K562 (cell line): ENCODE results near the gene STIM1. TPM values are rescaled to one million over a fixed set of nuclear protein-coding genes. Genes with fewer than 3 reads are reported as not detected.

Source experiments
- ATAC-seq: fragments of 200-7000 bp; cut with Tn5 transposase; 3 replicates; pipeline ENCODE4 v1.9.1; 2020; ENCODE audit warnings: moderate library complexity
- BruUV-seq: library from RNA; stranded (reverse); fragments of 400-500 nt; replicated peaks from 2 replicates; lab custom pipeline; 2021; lab: Mats Ljungman, UMichigan
- CTCF ChIA-PET: fragments of 300-600 bp; formaldehyde crosslinking; extraction: SDS; loops from one replicate; lab custom pipeline; 2021; ENCODE audit warnings: low intra/inter-chr PET ratio; lab: Yijun Ruan, JAX
- POLR2A ChIA-PET: fragments of 300-600, 350-650 bp; sonication (Branson Sonifier 250); formaldehyde crosslinking; extraction: SDS; loops from one replicate; lab custom pipeline; 2021; ENCODE audit warnings: antibody characterized with exemption, inconsistent platforms; lab: Yijun Ruan, JAX
- DNase-seq, 4 experiments: peaks; one replicate each; pipeline versions ENCODE4 v3.0.0 to v3.0.0-alpha.2; 2011 to 2018; ENCODE audit warnings: low spot score in 3 of 4, mixed read lengths in 3 of 4; ENCODE audit errors: extremely low read depth in 1 of 4
- FAIRE-seq: peaks from 2 replicates; lab custom pipeline; 2011; peaks lifted over from hg19 to GRCh38; lab: Jason Lieb, UNC
- H2AFZ ChIP-seq: 2 replicates; pipeline ENCODE4 v1.6.0; 2011; ENCODE audit warnings: low read depth, low read length, control low read depth, inconsistent platforms
- H3K27ac ChIP-seq: fragments of 200-600 bp; 3 replicates; pipeline ENCODE4 v1.8.0; 2011; ENCODE audit warnings: low read depth, mild to moderate bottlenecking, control low read depth, inconsistent platforms, low read length, moderate library complexity, mixed read lengths; ENCODE audit errors: extremely low read depth
- H3K27me3 ChIP-seq, 2 experiments: fragments of 300-600 bp in 1 of 2; 2 replicates in 1 of 2; 3 replicates in 1 of 2; pipeline versions ENCODE4 v1.6.0 to v1.8.0; 2011; ENCODE audit warnings: inconsistent platforms in 2 of 2, low read length in 2 of 2, mild to moderate bottlenecking in 1 of 2, mixed read lengths in 1 of 2, moderate library complexity in 1 of 2; ENCODE audit not compliant: control insufficient read depth in 2 of 2, insufficient read depth in 2 of 2
- H3K36me3 ChIP-seq: fragments of 300-600 bp; 3 replicates; pipeline ENCODE4 v1.8.0; 2011; ENCODE audit warnings: mild to moderate bottlenecking, low read length, inconsistent platforms; ENCODE audit not compliant: control insufficient read depth, insufficient read depth
- H3K4me1 ChIP-seq, 2 experiments: fragments of 200-600 bp in 1 of 2; replicated peaks in 1 of 2; 2 replicates in 1 of 2; 3 replicates in 1 of 2; pipeline versions ENCODE4 v1.5.1 to v1.8.0; 2011; ENCODE audit warnings: inconsistent platforms in 2 of 2, low read length in 2 of 2, mild to moderate bottlenecking in 1 of 2, mixed read lengths in 1 of 2, moderate library complexity in 1 of 2; ENCODE audit not compliant: control insufficient read depth in 2 of 2, insufficient read depth in 2 of 2
- H3K4me2 ChIP-seq: 2 replicates; pipeline ENCODE4 v1.6.1; 2011; ENCODE audit warnings: low read length, control low read depth, inconsistent platforms, mixed read lengths; ENCODE audit not compliant: insufficient read depth
- H3K4me3 ChIP-seq: fragments of 200-600 bp; sonication (generic), shearing (Covaris generic); 2 replicates; pipeline ENCODE4 v1.5.1; 2016; ENCODE audit warnings: control low read depth, inconsistent platforms
- H3K79me2 ChIP-seq: fragments of 200-600 bp; 3 replicates; pipeline ENCODE4 v1.8.0; 2011; ENCODE audit warnings: low read length, inconsistent platforms; ENCODE audit not compliant: control insufficient read depth, insufficient read depth
- H3K9ac ChIP-seq, 2 experiments: 2 replicates each; pipeline versions ENCODE4 v1.6.0 to v1.6.1; 2011; ENCODE audit warnings: low read depth in 2 of 2, low read length in 2 of 2, control low read depth in 1 of 2, inconsistent platforms in 1 of 2, mild to moderate bottlenecking in 1 of 2, mixed read lengths in 1 of 2; ENCODE audit not compliant: insufficient read depth in 1 of 2
- H3K9me1 ChIP-seq: one replicate; pipeline ENCODE4 v1.6.0; 2011; ENCODE audit warnings: inconsistent platforms, mild to moderate bottlenecking, low read length, moderate library complexity; ENCODE audit not compliant: control insufficient read depth, insufficient read depth
- H3K9me3 ChIP-seq: replicated peaks from 2 replicates; pipeline ENCODE4 v1.5.1; 2011; ENCODE audit warnings: low read depth, low read length, inconsistent platforms; ENCODE audit not compliant: control insufficient read depth, insufficient read depth
- H4K20me1 ChIP-seq: replicated peaks from 2 replicates; pipeline ENCODE4 v1.6.1; 2011; ENCODE audit warnings: low read length, inconsistent platforms, mixed read lengths; ENCODE audit not compliant: control insufficient read depth, insufficient read depth
- ARID2 ChIP-seq: fragments of 450-650 bp; IDR thresholded peaks from 2 replicates; pipeline ENCODE4 v1.6.1; 2017; ENCODE audit warnings: antibody characterized with exemption, mild to moderate bottlenecking
- DEAF1 ChIP-seq: fragments of 450-650 bp; formaldehyde crosslinking; IDR thresholded peaks from 2 replicates; pipeline ENCODE4 v1.4.0; 2020; ENCODE audit warnings: mild to moderate bottlenecking, moderate library complexity
- FOXA1 ChIP-seq: fragments of 450-650 bp; IDR thresholded peaks from 2 replicates; pipeline ENCODE4 v1.6.1; 2016; ENCODE audit warnings: mild to moderate bottlenecking, borderline replicate concordance
- LCOR ChIP-seq: sonication (generic); formaldehyde crosslinking; IDR thresholded peaks from 2 replicates; pipeline ENCODE4 v1.8.0; 2022; ENCODE audit warnings: mild to moderate bottlenecking, missing genetic modification reagents
- MAFG ChIP-seq: fragments of 450-650 bp; conservative IDR thresholded peaks from 2 replicates; pipeline ENCODE4 v1.6.1; 2016; ENCODE audit warnings: missing genetic modification characterization, missing compliant biosample characterization
- MAX ChIP-seq: sonication (generic); formaldehyde crosslinking; IDR thresholded peaks from 2 replicates; pipeline ENCODE4 v1.9.0; 2022; ENCODE audit warnings: mild to moderate bottlenecking, missing genetic modification reagents
- PRDM10 ChIP-seq: fragments of 450-650 bp; IDR thresholded peaks from 2 replicates; pipeline ENCODE4 v1.6.1; 2018; ENCODE audit not compliant: partially characterized antibody
- SIN3B ChIP-seq: fragments of 450-650 bp; IDR thresholded peaks from 2 replicates; pipeline ENCODE4 v1.6.1; 2017; ENCODE audit warnings: low read depth, mild to moderate bottlenecking, moderate library complexity
- STAG1 ChIP-seq: sonication (generic); formaldehyde crosslinking; IDR thresholded peaks from 2 replicates; pipeline ENCODE4 v1.5.0; 2020; ENCODE audit warnings: missing genetic modification reagents, borderline replicate concordance
- ZNF77 ChIP-seq: fragments of 250-450 bp; sonication (Bioruptor Pico); IDR thresholded peaks from 2 replicates; pipeline ENCODE4 v1.5.0; 2020
- WGBS: fragments of 100-300 bp; shearing (Covaris generic); methylation state at CpG from one replicate; pipeline ENCODE4 v1.1.6; 2016; ENCODE audit warnings: low coverage, mixed read lengths; ENCODE audit not compliant: insufficient coverage; ENCODE audit errors: missing lambda C conversion rate; 5-methylcytosine and 5-hydroxymethylcytosine counted together
- in situ Hi-C: fragments of 300-500 bp; cut with MboI; formaldehyde crosslinking; loops from 4 replicates; pipeline ENCODE4 v1.15.0; 2018; ENCODE audit warnings: inconsistent platforms, mixed read lengths
- intact Hi-C: fragments of 100-400 bp; cut with micrococcal nuclease; formaldehyde crosslinking; loops from 2 replicates; pipeline ENCODE4 v1.14.2; 2022
- polyA plus RNA-seq, 8 experiments: library from polyadenylated mRNA; depleted of rRNA in 4 of 8; stranded (reverse) in 5 of 8; unstranded in 3 of 8; fragments of >200 nt; fragmentation: Nextera tagmentation in 2 of 8; fragmentation: Illumina TruSeq in 1 of 8; extraction: Ambion mirVana in 2 of 8; extraction: Trizol in 1 of 8; gene quantifications; 2 replicates each; pipeline versions ENCODE4 v1.2.1 to v1.2.3, GENCODE V29; 2011 to 2014; ENCODE audit warnings: inconsistent platforms in 1 of 8, missing spikeins in 1 of 8
- total RNA-seq, 7 experiments: library from RNA; depleted of rRNA in 6 of 7; stranded (reverse); fragments of >200 nt in 6 of 7; fragmentation: Illumina TruSeq in 2 of 7; extraction: Trizol in 2 of 7; gene quantifications; 2 replicates each; pipeline versions ENCODE4 v1.2.1 to v1.2.3, GENCODE V29; 2011 to 2021; ENCODE audit warnings: low replicate concordance in 1 of 7

STIM1 gene
- total and polyA plus RNA-seq, 9 of the 15 experiments (the other 6 are each of a cell fraction or from before 2014, with no cell fraction given) = 7.7 to 50.5 (median 22.5) TPM

- peak; percentile 95 for TF ChIP-seq DEAF1 (CRISPR knock-in tag)
- peak; percentile 78; the same call in 1 of the 2 replicates for TF ChIP-seq STAG1 (CRISPR knock-in tag)
- TF ChIP-seq SIN3B = 0 out of 2 replicates have a peak, but pooled peaks have one; percentile 13
- peak; percentile 67; the same call in 1 of the 2 replicates for TF ChIP-seq ARID2
Measured at GRCh38 chr11:4072668-4073285, 217.3 kb downstream of the STIM1 start (continued).

GRCh38 chr11:4074266-4074665, 218.8 kb downstream of the STIM1 start:
- TF ChIP-seq LCOR (CRISPR knock-in tag) (no peak), PRDM10 (no peak), MAX (no peak), FOXA1 (no peak), ZNF77 (CRISPR knock-in tag) (no peak), MAFG (tag) (no peak)
- Histone ChIP-seq H3K9ac (peak overlapping the region in 1 of 2 experiments; percentile 56; a peak in 1 of 4 replicates), H3K9me1 (no peaks in the 10 kb centered on the region), H3K36me3 (peaks cover 29% of the 10 kb centered on the region), H3K4me3 (no peak overlapping the region), H3K9me3 (no peaks in the 10 kb centered on the region), H4K20me1 (no peaks in the 10 kb centered on the region), H3K27me3 (no peaks in the 10 kb centered on the region), H3K4me2 (no peak overlapping the region), H3K79me2 (no peaks in the 10 kb centered on the region), H3K4me1 (no peaks in the 10 kb centered on the region), H2AFZ (no peak overlapping the region), H3K27ac (no peak overlapping the region)
- no TSS peak for BruUV-seq
- DNase-seq = no peak
- ChIA-PET CTCF (no interaction called here), POLR2A (interaction anchor here (0.6 to 3.0 kb wide), 3 partner anchors 8 to 225 kb away, joined by 3 to 9 read pairs (median 6); no protein-coding TSS in a partner anchor)
- WGBS = 94% methylated on average over 7 of the region's 7 CpGs
- intact Hi-C loops = loop anchor here (5.0 kb wide), 1 partner anchor 87 kb away; no protein-coding TSS in a partner anchor
- in situ Hi-C loops = loop anchor here (5.0 kb wide), 1 partner anchor 227 kb away; no protein-coding TSS in a partner anchor
- no peak for ATAC-seq
- no peak for FAIRE-seq
